Right lobe of liver (tissue), 6 donors: ENCODE results near the gene PPFIBP2. TPM values are rescaled to one million over a fixed set of nuclear protein-coding genes. Genes with fewer than 3 reads are reported as not detected.

Experiments used
- ATAC-seq, 4 donors: fragments of 200-7000 bp; cut with Tn5 transposase; one replicate each; pipeline ENCODE4 v1.9.1; 2020; ENCODE audit warnings: mild to moderate bottlenecking in 4 of 4, moderate library complexity in 4 of 4
- DNase-seq, 3 donors: peaks; one replicate each; pipeline ENCODE4 v3.0.0-alpha.2; 2020
- H3K27ac ChIP-seq, 3 donors: fragments of 200-600 bp; one replicate each; pipeline ENCODE4 v1.8.0; 2022
- H3K27me3 ChIP-seq, 2 donors: fragments of 200-600 bp; one replicate each; pipeline ENCODE4 v1.8.0; 2022
- H3K36me3 ChIP-seq, 4 donors: fragments of 200-600 bp; sonication (generic) in 1 of 4; one replicate each; pipeline versions ENCODE4 v1.5.1 to v1.8.0; 2017 to 2022; ENCODE audit warnings: control low read depth in 1 of 4
- H3K4me1 ChIP-seq, 4 donors: fragments of 200-600 bp; sonication (generic) in 1 of 4; one replicate each; pipeline versions ENCODE4 v1.5.1 to v1.8.0; 2017 to 2022; ENCODE audit warnings: control low read depth in 1 of 4
- H3K4me3 ChIP-seq, 3 donors: fragments of 200-600 bp; one replicate each; pipeline ENCODE4 v1.8.0; 2022
- H3K9me3 ChIP-seq, 4 donors: fragments of 200-600 bp; sonication (generic) in 1 of 4; one replicate each; pipeline versions ENCODE4 v1.5.1 to v1.8.0; 2017 to 2022; ENCODE audit warnings: control low read depth in 1 of 4
- POLR2A ChIP-seq: fragments of 450-650 bp; IDR thresholded peaks from one replicate; pipeline ENCODE4 v1.6.1; 2017; ENCODE audit warnings: antibody characterized with exemption, mild to moderate bottlenecking
- WGBS: methylation state at CpG from one replicate; pipeline ENCODE4 v1.1.6; 2018; ENCODE audit warnings: low coverage, low lambda C conversion rate; ENCODE audit not compliant: insufficient coverage; ENCODE audit errors: missing lambda C conversion rate; 5-methylcytosine and 5-hydroxymethylcytosine counted together
- intact Hi-C, 2 donors: fragments of 100-400 bp; cut with DNase I; formaldehyde crosslinking; loops; one replicate each; pipeline versions ENCODE4 v1.11.2 to v1.14.1; 2022
- total RNA-seq, 6 experiments: library from RNA; depleted of rRNA in 2 of 6; stranded (reverse); fragments of >200 nt in 2 of 6; fragmentation: NEBNext Ultra II Directional in 3 of 6; extraction: Animal tissue kit (Norgen Biotek cat#: 25700) in 3 of 6; gene quantifications; one replicate each; pipeline versions ENCODE4 v1.1.0 to v1.2.4, GENCODE V29; 2016 to 2023
- TF ChIP-seq, protein P1 (sequence below), 4 donors: fragments of 200-600 bp in 3 of 4; fragments of 450-650 bp in 1 of 4; IDR thresholded peaks; one replicate each; pipeline versions ENCODE4 v1.5.1 to v1.8.0; 2016 to 2022; ENCODE audit warnings: antibody characterized with exemption in 4 of 4, mild to moderate bottlenecking in 2 of 4
- donor health status: DM: no; HTN: yes; CAD: no.
- donor health status: DM: no; HTN: no; CAD: no.
- donor health status: DM: no; HTN: no; CAD: no.
- donor health status: DM: no; HTN: yes; CAD: no.
- donor health status: DM: no; HTN: yes; CAD: no.

The PPFIBP2 gene
- total RNA-seq, 6 experiments from 2014 or later, result 25.5 to 69.3 (median 46.6) TPM

DNA sequence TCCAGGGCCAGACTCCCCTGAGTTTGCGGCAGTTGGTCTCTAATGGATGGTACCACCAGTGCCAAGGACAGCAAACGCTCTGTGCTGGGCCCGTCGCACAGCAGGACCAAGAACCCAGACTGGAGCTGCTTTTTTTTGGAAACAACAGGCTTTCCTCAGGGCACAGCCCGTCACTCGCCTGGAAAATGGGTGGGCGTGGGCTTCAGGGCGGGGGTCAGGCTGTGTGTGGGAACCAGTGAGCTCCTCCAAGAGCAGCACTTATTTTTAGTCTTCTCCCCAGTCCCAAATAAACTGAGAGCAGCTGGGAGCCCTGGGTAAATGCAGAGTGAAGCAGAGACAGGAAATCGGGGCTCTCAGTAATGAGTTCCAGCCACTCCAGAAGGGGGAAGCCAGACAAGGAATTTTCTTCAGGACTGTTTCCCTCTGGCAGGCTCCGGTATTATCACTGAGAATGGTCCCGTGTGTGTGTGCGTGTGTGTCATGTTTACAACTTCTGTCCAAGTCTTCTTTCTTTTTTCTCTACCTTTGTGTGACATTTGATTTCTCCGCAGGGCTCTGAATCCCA lies 63.0 kb downstream of the PPFIBP2 start:
- Histone ChIP-seq H3K4me3 (peak overlapping the region in 1 of 3 donors; percentile 37), H3K36me3 (no peaks in the 10 kb centered on the region), H3K4me1 (peaks cover 0 to 57% (median 27%) of the 10 kb centered on the region in 4 donors), H3K27ac (peak overlapping the region; percentile 59 to 84 (median 69)), H3K9me3 (no peaks in the 10 kb centered on the region), H3K27me3 (no peaks in the 10 kb centered on the region)
- ATAC-seq (no peak), DNase-seq (no peak)
- TF ChIP-seq POLR2A, result no peak
- 24% methylated on average over 10 of the region's 13 CpGs for WGBS
- intact Hi-C loops, result loop anchor here in 1 of 2 donors (10.0 kb wide), 1 partner anchor 78 kb away; no protein-coding TSS in a partner anchor

DNA sequence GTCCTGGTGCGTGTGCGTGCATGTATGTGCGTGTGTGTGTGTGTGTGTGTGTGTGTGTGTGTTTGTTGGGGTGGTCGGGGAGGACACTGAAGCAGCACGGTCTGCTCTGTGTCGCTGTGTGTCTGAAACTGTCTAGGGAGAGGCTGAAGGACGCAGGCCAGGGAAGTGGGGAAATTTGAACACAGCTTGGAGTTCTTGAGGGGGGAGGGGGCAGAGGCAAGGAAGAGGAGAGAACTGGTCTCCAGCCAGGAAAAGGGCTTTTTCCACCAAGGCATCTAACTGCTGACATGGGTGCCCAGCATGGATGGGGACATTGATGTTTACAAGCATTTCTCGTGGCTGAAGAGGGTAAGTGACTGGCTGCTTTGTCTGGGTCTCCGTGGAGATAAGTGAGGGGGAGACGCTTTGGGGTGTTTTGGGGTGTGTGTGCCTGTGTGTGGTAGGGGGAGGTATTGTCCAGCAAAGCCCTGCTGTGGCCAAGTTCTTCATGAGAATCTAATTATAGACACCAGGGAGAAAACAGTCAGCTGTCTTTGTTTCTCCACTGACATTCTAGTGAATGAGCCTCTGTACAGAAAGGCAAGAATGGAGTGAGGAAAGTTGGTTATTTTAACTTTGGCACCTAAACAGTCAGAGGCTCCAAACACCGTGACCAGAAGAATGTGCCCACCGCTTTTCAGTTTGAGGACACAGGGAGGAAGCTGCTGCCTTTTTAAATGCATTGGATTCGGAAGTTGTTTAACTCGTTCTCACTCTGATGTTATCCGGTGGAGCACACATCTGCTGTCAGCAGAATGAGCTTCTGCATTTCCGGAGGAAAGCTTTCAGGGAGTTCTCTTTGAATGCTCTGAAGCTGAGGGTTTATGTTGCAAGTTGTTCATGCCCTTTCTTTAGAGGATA lies 63.7 kb downstream of the PPFIBP2 start:
- no peaks in the 10 kb centered on the region for H3K9me3 ChIP-seq
- 10% methylated on average over 13 of the region's 16 CpGs for WGBS
- no peaks in the 10 kb centered on the region for H3K27me3 ChIP-seq
- intact Hi-C loops, result loop anchor here in 1 of 2 donors (10.0 kb wide), 1 partner anchor 77 kb away; no protein-coding TSS in a partner anchor
- H3K27ac ChIP-seq, result peak overlapping the region in 2 of 3 donors; percentile 69 to 84
- H3K36me3 ChIP-seq, result no peaks in the 10 kb centered on the region
- ATAC-seq (no peak), DNase-seq (no peak)
- peak overlapping the region in 1 of 3 donors; percentile 37 for H3K4me3 ChIP-seq
- TF ChIP-seq, protein P1, sequence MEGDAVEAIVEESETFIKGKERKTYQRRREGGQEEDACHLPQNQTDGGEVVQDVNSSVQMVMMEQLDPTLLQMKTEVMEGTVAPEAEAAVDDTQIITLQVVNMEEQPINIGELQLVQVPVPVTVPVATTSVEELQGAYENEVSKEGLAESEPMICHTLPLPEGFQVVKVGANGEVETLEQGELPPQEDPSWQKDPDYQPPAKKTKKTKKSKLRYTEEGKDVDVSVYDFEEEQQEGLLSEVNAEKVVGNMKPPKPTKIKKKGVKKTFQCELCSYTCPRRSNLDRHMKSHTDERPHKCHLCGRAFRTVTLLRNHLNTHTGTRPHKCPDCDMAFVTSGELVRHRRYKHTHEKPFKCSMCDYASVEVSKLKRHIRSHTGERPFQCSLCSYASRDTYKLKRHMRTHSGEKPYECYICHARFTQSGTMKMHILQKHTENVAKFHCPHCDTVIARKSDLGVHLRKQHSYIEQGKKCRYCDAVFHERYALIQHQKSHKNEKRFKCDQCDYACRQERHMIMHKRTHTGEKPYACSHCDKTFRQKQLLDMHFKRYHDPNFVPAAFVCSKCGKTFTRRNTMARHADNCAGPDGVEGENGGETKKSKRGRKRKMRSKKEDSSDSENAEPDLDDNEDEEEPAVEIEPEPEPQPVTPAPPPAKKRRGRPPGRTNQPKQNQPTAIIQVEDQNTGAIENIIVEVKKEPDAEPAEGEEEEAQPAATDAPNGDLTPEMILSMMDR (IDR thresholded peaks at IDR 0.05), result no peak
- TF ChIP-seq POLR2A, result no peak
- H3K4me1 ChIP-seq, result peaks cover 0 to 50% (median 24%) of the 10 kb centered on the region in 4 donors

DNA sequence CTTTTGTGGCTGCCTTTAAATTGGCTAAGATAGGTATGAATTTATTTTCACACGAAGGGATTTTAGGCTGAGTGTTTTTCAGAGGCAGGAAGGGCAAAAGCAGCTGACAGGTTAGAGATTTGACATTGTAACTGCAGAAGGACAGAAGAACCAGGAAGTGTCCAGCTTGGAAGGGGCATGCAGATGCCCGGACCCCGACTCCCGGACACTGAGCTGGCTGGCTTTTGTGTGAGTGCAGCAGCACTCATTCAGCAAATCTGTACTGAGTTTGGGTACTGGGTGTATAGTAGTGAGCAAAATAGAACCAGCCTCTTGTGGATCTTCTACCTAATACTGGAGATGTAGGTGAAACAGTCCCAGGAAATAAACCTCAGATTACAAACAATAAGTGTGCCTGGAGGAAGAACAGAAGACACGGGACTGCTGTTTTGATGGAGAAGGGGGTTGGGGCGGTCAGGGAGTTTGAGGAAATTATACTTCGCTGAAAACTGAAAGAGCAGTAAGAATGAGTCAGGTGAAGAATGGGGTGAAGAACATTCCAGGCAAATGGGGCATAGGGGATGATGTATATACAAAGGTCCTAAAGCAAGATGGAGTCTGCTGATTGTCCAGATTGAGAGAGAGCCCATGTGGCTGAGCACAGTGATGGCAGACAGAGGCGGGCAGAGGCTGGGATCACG lies 64.6 kb downstream of the PPFIBP2 start:
- Histone ChIP-seq H3K27me3 (no peaks in the 10 kb centered on the region), H3K9me3 (no peaks in the 10 kb centered on the region), H3K36me3 (no peaks in the 10 kb centered on the region), H3K27ac (peak overlapping the region in 1 of 3 donors; percentile 69), H3K4me1 (peaks cover 0 to 41% (median 20%) of the 10 kb centered on the region in 4 donors), H3K4me3 (no peak overlapping the region)
- 48% methylated on average over 8 of the region's 9 CpGs for WGBS
- no peak for TF ChIP-seq POLR2A
- TF ChIP-seq, protein P1 (IDR thresholded peaks at IDR 0.05), result no peak
- DNase-seq (no peak), ATAC-seq (no peak)
- intact Hi-C loops, result loop anchor here in 1 of 2 donors (10.0 kb wide), 1 partner anchor 76 kb away; no protein-coding TSS in a partner anchor

DNA sequence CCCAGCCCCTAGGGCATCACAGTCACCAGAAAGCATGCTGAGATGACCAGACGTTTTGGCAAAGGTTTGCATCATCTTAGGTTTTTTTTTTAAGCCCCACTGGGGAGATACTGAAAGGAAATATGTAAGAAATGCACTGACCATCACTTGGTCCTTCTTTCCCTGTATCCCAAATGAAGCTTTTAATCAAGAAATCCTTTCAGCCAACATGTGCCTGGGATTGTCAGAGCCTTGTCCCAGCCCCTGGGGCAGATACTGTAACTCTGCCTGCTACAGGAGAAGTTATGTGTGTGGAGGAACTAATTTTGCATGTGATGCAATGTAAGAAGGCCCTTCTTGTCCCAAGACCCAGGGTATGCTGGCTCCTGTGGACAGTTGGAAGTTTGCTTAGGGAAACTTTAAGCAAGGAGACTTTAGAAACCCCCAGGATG lies 65.6 kb downstream of the PPFIBP2 start:
- no peaks in the 10 kb centered on the region for H3K9me3 ChIP-seq
- TF ChIP-seq POLR2A, result no peak
- TF ChIP-seq, protein P1 (IDR thresholded peaks at IDR 0.05), result no peak
- 0% methylated on average over 1 of the region's 1 CpG for WGBS
- DNase-seq (no peak), ATAC-seq (no peak)
- H3K4me1 ChIP-seq, result peaks cover 0 to 32% (median 16%) of the 10 kb centered on the region in 4 donors
- no peaks in the 10 kb centered on the region for H3K27me3 ChIP-seq
- intact Hi-C loops, result loop anchor here in 1 of 2 donors (10.0 kb wide), 1 partner anchor 75 kb away; no protein-coding TSS in a partner anchor
- H3K27ac ChIP-seq, result no peak overlapping the region
- no peaks in the 10 kb centered on the region for H3K36me3 ChIP-seq
- H3K4me3 ChIP-seq, result no peak overlapping the region
